PC-9 (cell line): ENCODE measurements around the gene OTP.

Experiments
- EZH2 ChIP-seq: fragments of 200-600 bp; sonication (generic); IDR thresholded peaks from 2 replicates; pipeline ENCODE4 v1.8.0; 2017; ENCODE audit warnings: antibody characterized with exemption, low read depth
- TF ChIP-seq, protein P1 (sequence below): fragments of 200-600 bp; sonication (generic); conservative IDR thresholded peaks from 2 replicates; pipeline ENCODE4 v1.6.1; 2017; ENCODE audit warnings: mixed run types, antibody characterized with exemption, mild to moderate bottlenecking, moderate library complexity

DNA sequence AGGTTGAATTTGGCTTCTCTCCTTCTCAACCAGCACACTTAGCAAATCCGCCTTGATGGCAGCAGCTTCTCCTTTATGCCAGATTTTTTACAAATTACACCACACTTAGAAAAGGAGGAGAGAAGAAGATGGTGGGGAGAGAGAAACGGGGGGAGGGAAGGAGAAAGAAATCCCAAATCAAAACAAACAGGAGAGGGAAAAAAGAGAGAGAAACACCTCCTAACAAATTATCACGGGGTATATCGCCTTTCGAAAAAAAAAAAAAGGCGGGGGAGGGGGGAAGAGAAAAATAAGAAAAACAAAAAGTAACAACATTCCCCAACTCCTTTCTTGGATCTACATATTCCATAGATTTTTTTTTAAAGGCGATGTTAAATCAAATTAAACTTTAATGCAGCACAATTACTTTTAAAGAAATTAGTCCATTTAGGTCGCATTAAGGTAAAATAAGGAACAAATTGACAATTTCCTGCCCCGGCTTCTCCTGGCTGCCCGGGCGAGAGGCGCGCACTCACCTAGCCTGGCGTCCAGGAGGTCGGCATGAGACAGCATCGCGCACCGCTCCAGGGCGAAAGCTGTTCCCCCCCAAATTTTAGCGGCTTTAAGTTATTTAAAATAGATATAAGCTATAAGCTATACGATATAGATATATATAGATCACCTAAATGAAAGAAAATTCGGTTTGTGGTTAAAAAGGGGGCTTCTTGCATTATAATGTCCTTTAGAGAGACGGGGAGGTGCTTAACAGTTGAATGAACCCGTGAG is at the start of gene OTP:
- TF ChIP-seq, protein P1, sequence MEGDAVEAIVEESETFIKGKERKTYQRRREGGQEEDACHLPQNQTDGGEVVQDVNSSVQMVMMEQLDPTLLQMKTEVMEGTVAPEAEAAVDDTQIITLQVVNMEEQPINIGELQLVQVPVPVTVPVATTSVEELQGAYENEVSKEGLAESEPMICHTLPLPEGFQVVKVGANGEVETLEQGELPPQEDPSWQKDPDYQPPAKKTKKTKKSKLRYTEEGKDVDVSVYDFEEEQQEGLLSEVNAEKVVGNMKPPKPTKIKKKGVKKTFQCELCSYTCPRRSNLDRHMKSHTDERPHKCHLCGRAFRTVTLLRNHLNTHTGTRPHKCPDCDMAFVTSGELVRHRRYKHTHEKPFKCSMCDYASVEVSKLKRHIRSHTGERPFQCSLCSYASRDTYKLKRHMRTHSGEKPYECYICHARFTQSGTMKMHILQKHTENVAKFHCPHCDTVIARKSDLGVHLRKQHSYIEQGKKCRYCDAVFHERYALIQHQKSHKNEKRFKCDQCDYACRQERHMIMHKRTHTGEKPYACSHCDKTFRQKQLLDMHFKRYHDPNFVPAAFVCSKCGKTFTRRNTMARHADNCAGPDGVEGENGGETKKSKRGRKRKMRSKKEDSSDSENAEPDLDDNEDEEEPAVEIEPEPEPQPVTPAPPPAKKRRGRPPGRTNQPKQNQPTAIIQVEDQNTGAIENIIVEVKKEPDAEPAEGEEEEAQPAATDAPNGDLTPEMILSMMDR = no peak
- no peak for TF ChIP-seq EZH2
